ENCODE data around the gene JAK1.

DNA sequence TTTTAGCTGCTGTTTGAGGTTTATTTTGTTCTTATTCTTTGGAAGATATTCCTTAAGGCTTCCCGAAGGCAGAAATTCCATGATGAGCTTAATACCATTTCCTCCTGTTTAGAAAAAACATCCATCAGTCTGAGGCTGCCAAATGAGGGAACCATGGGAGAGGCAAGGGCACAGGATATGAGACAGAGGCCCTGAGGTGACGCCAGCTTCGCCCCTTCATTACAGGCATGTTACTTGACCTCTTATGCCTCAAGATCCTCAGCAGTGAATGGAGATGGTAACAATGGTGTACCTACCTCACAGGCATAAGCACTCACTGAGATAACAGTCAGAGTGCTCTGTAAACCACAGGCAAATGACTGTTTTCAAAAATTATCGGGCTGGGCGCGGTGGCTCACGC lies 127.9 kb downstream of the JAK1 start:
- TF ChIP-seq CREB1 (IDR thresholded peaks at IDR 0.05; ENCODE audit: low read depth) (no peak), TEAD4 (IDR thresholded peaks at IDR 0.05) (no peak), CEBPB (IDR thresholded peaks at IDR 0.05) (no peak), EP300 (IDR thresholded peaks at IDR 0.05; ENCODE audit: borderline replicate concordance) (no peak), TAF1 (IDR thresholded peaks at IDR 0.05; ENCODE audit: low read depth) (no peak), FOXM1 (IDR thresholded peaks at IDR 0.05; ENCODE audit: borderline replicate concordance, low read depth) (no peak), RAD21 (IDR thresholded peaks at IDR 0.05; ENCODE audit: low read depth) (no peak), TCF12 (IDR thresholded peaks at IDR 0.05; ENCODE audit: low read depth) (no peak)
- TF ChIP-seq, protein P1, sequence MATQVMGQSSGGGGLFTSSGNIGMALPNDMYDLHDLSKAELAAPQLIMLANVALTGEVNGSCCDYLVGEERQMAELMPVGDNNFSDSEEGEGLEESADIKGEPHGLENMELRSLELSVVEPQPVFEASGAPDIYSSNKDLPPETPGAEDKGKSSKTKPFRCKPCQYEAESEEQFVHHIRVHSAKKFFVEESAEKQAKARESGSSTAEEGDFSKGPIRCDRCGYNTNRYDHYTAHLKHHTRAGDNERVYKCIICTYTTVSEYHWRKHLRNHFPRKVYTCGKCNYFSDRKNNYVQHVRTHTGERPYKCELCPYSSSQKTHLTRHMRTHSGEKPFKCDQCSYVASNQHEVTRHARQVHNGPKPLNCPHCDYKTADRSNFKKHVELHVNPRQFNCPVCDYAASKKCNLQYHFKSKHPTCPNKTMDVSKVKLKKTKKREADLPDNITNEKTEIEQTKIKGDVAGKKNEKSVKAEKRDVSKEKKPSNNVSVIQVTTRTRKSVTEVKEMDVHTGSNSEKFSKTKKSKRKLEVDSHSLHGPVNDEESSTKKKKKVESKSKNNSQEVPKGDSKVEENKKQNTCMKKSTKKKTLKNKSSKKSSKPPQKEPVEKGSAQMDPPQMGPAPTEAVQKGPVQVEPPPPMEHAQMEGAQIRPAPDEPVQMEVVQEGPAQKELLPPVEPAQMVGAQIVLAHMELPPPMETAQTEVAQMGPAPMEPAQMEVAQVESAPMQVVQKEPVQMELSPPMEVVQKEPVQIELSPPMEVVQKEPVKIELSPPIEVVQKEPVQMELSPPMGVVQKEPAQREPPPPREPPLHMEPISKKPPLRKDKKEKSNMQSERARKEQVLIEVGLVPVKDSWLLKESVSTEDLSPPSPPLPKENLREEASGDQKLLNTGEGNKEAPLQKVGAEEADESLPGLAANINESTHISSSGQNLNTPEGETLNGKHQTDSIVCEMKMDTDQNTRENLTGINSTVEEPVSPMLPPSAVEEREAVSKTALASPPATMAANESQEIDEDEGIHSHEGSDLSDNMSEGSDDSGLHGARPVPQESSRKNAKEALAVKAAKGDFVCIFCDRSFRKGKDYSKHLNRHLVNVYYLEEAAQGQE (IDR thresholded peaks at IDR 0.05; ENCODE audit: low read depth), result no peak

Data from Ishikawa (cell line).